GM12873 (cell line): ENCODE measurements around the gene PHKG2.

Experiments used
- CTCF ChIP-seq: IDR thresholded peaks from 2 replicates; pipeline ENCODE4 v1.5.1; 2012; ENCODE audit warnings: low read depth, mild to moderate bottlenecking, moderate library complexity, low read length, control low read depth; ENCODE audit not compliant: insufficient read depth; ENCODE audit errors: missing control alignments

PHKG2 gene

GRCh38 chr16:30774367-30775130 lies 26.3 kb downstream of the PHKG2 start:
- TF ChIP-seq CTCF: no peak

GRCh38 chr16:30775131-30775391 lies 26.8 kb downstream of the PHKG2 start:
- no peak for TF ChIP-seq CTCF

- peak; percentile 1 for TF ChIP-seq CTCF
Observed at GRCh38 chr16:30775392-30776188, 27.4 kb downstream of the PHKG2 start.

- no peak for TF ChIP-seq CTCF
Observed at GRCh38 chr16:30777591-30778297, 29.5 kb downstream of the PHKG2 start.

GRCh38 chr16:30778549-30779244 lies 30.5 kb downstream of the PHKG2 start:
- no peak for TF ChIP-seq CTCF

GRCh38 chr16:30779596-30779995 lies 31.4 kb downstream of the PHKG2 start:
- TF ChIP-seq CTCF: no peak
